ENCODE results near the gene CHD6. TPM values are rescaled to one million over a fixed set of nuclear protein-coding genes. Genes with fewer than 3 reads are reported as not detected.

The CHD6 gene
- total RNA-seq, 2 experiments from 2014 or later, result 26.9 to 45.7 TPM

GRCh38 chr20:41621971-41622370 lies 3.8 kb upstream of the CHD6 start:
- Histone ChIP-seq H3K4me2 (ENCODE audit: low read length) (no peak overlapping the region), H3K9me2 (ENCODE audit: insufficient read depth, low read length) (no peaks in the 10 kb centered on the region), H3K9me3 (ENCODE audit: low read length) (no peaks in the 10 kb centered on the region), H3K79me2 (ENCODE audit: insufficient read depth, low read depth, low read length) (peaks cover 6% of the 10 kb centered on the region), H2AFZ (ENCODE audit: low read length) (no peak overlapping the region), H3K4me1 (ENCODE audit: insufficient read depth, low read length, poor library complexity, severe bottlenecking) (peaks cover 7% of the 10 kb centered on the region), H3K27ac (ENCODE audit: low read depth, low read length, poor library complexity, severe bottlenecking) (no peak overlapping the region), H3K4me3 (ENCODE audit: low read depth, low read length, poor library complexity, severe bottlenecking) (no peak overlapping the region), H3K36me3 (ENCODE audit: insufficient read depth, low read length) (no peaks in the 10 kb centered on the region), H4K20me1 (ENCODE audit: insufficient read depth, low read length) (peaks cover 5% of the 10 kb centered on the region; the same call in 1 of the 2 replicates)
- intact Hi-C loops (cut with micrococcal nuclease; ENCODE audit: unreplicated experiment), result no loop called here
- DNase-seq (ENCODE audit: low spot score), result no peak
- BruUV-seq (replicated peaks), result no TSS peak
- CTCF ChIA-PET (ENCODE audit: unreplicated experiment), result no interaction called here
- POLR2A ChIA-PET, result no interaction called here
- no peak for TF ChIP-seq CTCF (conservative IDR thresholded peaks at IDR 0.05; ENCODE audit: low read length)

GRCh38 chr20:41621421-41621820 lies 3.2 kb upstream of the CHD6 start:
- H3K36me3 ChIP-seq (ENCODE audit: insufficient read depth, low read length), result no peaks in the 10 kb centered on the region
- H3K9me2 ChIP-seq (ENCODE audit: insufficient read depth, low read length), result no peaks in the 10 kb centered on the region
- CTCF ChIA-PET (ENCODE audit: unreplicated experiment), result no interaction called here
- H2AFZ ChIP-seq (ENCODE audit: low read length), result no peak overlapping the region
- POLR2A ChIA-PET, result no interaction called here
- peaks cover 12% of the 10 kb centered on the region for H3K79me2 ChIP-seq (ENCODE audit: insufficient read depth, low read depth, low read length)
- TF ChIP-seq EZH2phosphoT487 (IDR thresholded peaks at IDR 0.05; ENCODE audit: borderline replicate concordance, low read depth, low read length) (no peak), CTCF (conservative IDR thresholded peaks at IDR 0.05; ENCODE audit: low read length) (no peak)
- no peak overlapping the region for H3K4me2 ChIP-seq (ENCODE audit: low read length)
- peaks cover 7% of the 10 kb centered on the region; the same call in 1 of the 2 replicates for H4K20me1 ChIP-seq (ENCODE audit: insufficient read depth, low read length)
- no peak for DNase-seq (ENCODE audit: low spot score)
- no TSS peak for BruUV-seq (replicated peaks)
- intact Hi-C loops (cut with micrococcal nuclease; ENCODE audit: unreplicated experiment), result no loop called here
- peaks cover 13% of the 10 kb centered on the region for H3K4me1 ChIP-seq (ENCODE audit: insufficient read depth, low read length, poor library complexity, severe bottlenecking)
- H3K9me3 ChIP-seq (ENCODE audit: low read length), result no peaks in the 10 kb centered on the region
- H3K27ac ChIP-seq (ENCODE audit: low read depth, low read length, poor library complexity, severe bottlenecking), result no peak overlapping the region
- H3K4me3 ChIP-seq (ENCODE audit: low read depth, low read length, poor library complexity, severe bottlenecking), result no peak overlapping the region

- no peak for TF ChIP-seq CTCF (conservative IDR thresholded peaks at IDR 0.05; ENCODE audit: low read length)
- TF ChIP-seq EZH2phosphoT487 (IDR thresholded peaks at IDR 0.05; ENCODE audit: borderline replicate concordance, low read depth, low read length), result no peak
- Histone ChIP-seq H3K27ac (ENCODE audit: low read depth, low read length, poor library complexity, severe bottlenecking) (no peak overlapping the region), H3K9me2 (ENCODE audit: insufficient read depth, low read length) (no peaks in the 10 kb centered on the region), H3K4me2 (ENCODE audit: low read length) (peak overlapping the region; percentile 69), H3K9me3 (ENCODE audit: low read length) (no peaks in the 10 kb centered on the region), H4K20me1 (ENCODE audit: insufficient read depth, low read length) (peaks cover 7% of the 10 kb centered on the region; the same call in 1 of the 2 replicates), H3K4me3 (ENCODE audit: low read depth, low read length, poor library complexity, severe bottlenecking) (peak overlapping the region; percentile 91), H3K36me3 (ENCODE audit: insufficient read depth, low read length) (no peaks in the 10 kb centered on the region; the same call in 1 of the 2 replicates), H2AFZ (ENCODE audit: low read length) (peak overlapping the region; percentile 92; the same call in 1 of the 2 replicates), H3K79me2 (ENCODE audit: insufficient read depth, low read depth, low read length) (peaks cover 31% of the 10 kb centered on the region), H3K4me1 (ENCODE audit: insufficient read depth, low read length, poor library complexity, severe bottlenecking) (peaks cover 13% of the 10 kb centered on the region)
- ChIA-PET POLR2A (interaction anchor here (1.0 to 1.2 kb wide), 2 partner anchors 7 to 73 kb away, joined by 3 read pairs; no protein-coding TSS in a partner anchor), CTCF (ENCODE audit: unreplicated experiment) (no interaction called here)
- no peak for DNase-seq (ENCODE audit: low spot score)
- no TSS peak for BruUV-seq (replicated peaks)
- intact Hi-C loops (cut with micrococcal nuclease; ENCODE audit: unreplicated experiment), result loop anchor here (2.0 kb wide), 1 partner anchor 73 kb away; no protein-coding TSS in a partner anchor
Measured at GRCh38 chr20:41619360-41620100, 1.4 kb upstream of the CHD6 start.

All from OCI-LY7 (cell line).